Measurements from ENCODE around the gene TMEM131. TPM values are rescaled to one million over a fixed set of nuclear protein-coding genes. Genes with fewer than 3 reads are reported as not detected.

TMEM131 gene
- total RNA-seq, 1 donor from 2014 or later = 36.6 TPM

GRCh38 chr2:97754690-97755346 is 240.9 kb downstream of the TMEM131 start:
- Mint-ChIP-seq H3K4me3 (ENCODE audit: unreplicated experiment) (no peak overlapping the region), H3K9me3 (ENCODE audit: unreplicated experiment) (no peaks in the 10 kb centered on the region), H3K36me3 (ENCODE audit: unreplicated experiment) (no peaks in the 10 kb centered on the region), H3K27ac (ENCODE audit: unreplicated experiment) (no peak overlapping the region), H3K27me3 (ENCODE audit: unreplicated experiment) (peaks cover 6% of the 10 kb centered on the region), H3K4me1 (ENCODE audit: low read depth, unreplicated experiment) (peaks cover 3% of the 10 kb centered on the region)
- no peak for DNase-seq
- TF ChIP-seq CTCF (IDR thresholded peaks at IDR 0.05; ENCODE audit: partially characterized antibody, unreplicated experiment) = no peak

- Mint-ChIP-seq H3K27ac (ENCODE audit: unreplicated experiment) (no peak overlapping the region), H3K9me3 (ENCODE audit: unreplicated experiment) (peaks cover 3% of the 10 kb centered on the region), H3K4me1 (ENCODE audit: low read depth, unreplicated experiment) (peaks cover 14% of the 10 kb centered on the region), H3K36me3 (ENCODE audit: unreplicated experiment) (no peaks in the 10 kb centered on the region), H3K4me3 (ENCODE audit: unreplicated experiment) (no peak overlapping the region), H3K27me3 (ENCODE audit: unreplicated experiment) (peaks cover 11% of the 10 kb centered on the region)
- no peak for TF ChIP-seq CTCF (IDR thresholded peaks at IDR 0.05; ENCODE audit: partially characterized antibody, unreplicated experiment)
- DNase-seq = no peak
These were observed 243.1 kb downstream of the TMEM131 start for GRCh38 chr2:97752342-97753334.

- Mint-ChIP-seq H3K4me1 (ENCODE audit: low read depth, unreplicated experiment) (peaks cover 21% of the 10 kb centered on the region), H3K9me3 (ENCODE audit: unreplicated experiment) (peaks cover 3% of the 10 kb centered on the region), H3K36me3 (ENCODE audit: unreplicated experiment) (no peaks in the 10 kb centered on the region), H3K4me3 (ENCODE audit: unreplicated experiment) (no peak overlapping the region), H3K27me3 (ENCODE audit: unreplicated experiment) (peaks cover 10% of the 10 kb centered on the region), H3K27ac (ENCODE audit: unreplicated experiment) (no peak overlapping the region)
- no peak for TF ChIP-seq CTCF (IDR thresholded peaks at IDR 0.05; ENCODE audit: partially characterized antibody, unreplicated experiment)
- DNase-seq = no peak
These were observed 244.0 kb downstream of the TMEM131 start for GRCh38 chr2:97751752-97752151.

GRCh38 chr2:97750017-97750416 is 245.7 kb downstream of the TMEM131 start:
- Mint-ChIP-seq H3K4me3 (ENCODE audit: unreplicated experiment) (no peak overlapping the region), H3K27ac (ENCODE audit: unreplicated experiment) (no peak overlapping the region), H3K9me3 (ENCODE audit: unreplicated experiment) (peaks cover 3% of the 10 kb centered on the region), H3K4me1 (ENCODE audit: low read depth, unreplicated experiment) (peaks cover 27% of the 10 kb centered on the region), H3K27me3 (ENCODE audit: unreplicated experiment) (peaks cover 11% of the 10 kb centered on the region), H3K36me3 (ENCODE audit: unreplicated experiment) (no peaks in the 10 kb centered on the region)
- no peak for TF ChIP-seq CTCF (IDR thresholded peaks at IDR 0.05; ENCODE audit: partially characterized antibody, unreplicated experiment)
- no peak for DNase-seq
